GM21526 (cell line): ENCODE data around the gene MYCBP.

Source experiments
- ATAC-seq: cut with Tn5 transposase; IDR thresholded peaks from one replicate; pipeline ENCODE4 v1.9.1; 2021; ENCODE audit warnings: moderate library complexity; ENCODE audit not compliant: unreplicated experiment, low FRiP score

The MYCBP gene

GRCh38 chr1:38826886-38827285 lies 46.3 kb downstream of the MYCBP start:
- ATAC-seq: no peak

- ATAC-seq: no peak
Measured at GRCh38 chr1:38826262-38826661, 46.9 kb downstream of the MYCBP start.

DNA sequence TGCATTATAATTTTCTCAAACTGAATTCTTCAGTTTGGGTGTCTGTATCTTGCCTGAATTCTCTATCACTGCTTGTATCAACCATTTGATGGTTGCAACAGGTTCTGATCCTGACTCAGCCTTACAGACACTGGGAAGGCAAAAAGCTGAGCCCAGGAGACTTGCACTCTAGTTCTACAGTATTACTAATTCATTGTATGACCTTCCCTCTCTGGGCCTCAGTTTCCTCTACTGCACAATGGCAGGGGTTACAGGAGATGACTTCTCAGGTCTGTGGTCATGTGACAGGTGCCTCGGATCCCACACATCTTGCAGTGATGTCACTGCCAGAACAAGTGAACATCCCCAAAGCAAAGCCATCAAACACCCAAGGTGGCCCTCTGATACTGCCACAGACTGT lies 52.3 kb downstream of the MYCBP start:
- no peak for ATAC-seq

- no peak for ATAC-seq
Measured at GRCh38 chr1:38819516-38819915, 53.6 kb downstream of the MYCBP start.

DNA sequence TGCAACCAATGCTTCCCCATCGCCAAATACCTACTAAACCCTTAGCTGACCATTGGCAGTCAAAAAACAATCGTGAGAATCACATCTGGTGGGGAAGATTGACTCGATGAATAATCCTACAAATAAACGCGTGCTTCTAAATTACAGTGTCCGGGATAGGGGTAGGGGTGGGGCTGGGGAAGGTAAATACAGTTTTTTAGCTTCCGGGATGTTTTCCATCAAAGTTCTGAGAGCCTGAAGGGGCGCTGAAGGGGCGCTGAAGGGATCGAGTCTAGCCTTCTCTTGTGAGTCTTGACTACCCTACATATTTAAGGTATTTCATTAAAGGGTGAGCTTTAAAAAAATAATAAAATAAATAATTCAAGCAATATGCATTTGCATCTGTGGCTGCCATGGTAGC lies 54.1 kb downstream of the MYCBP start:
- ATAC-seq: no peak

- ATAC-seq: no peak
Measured at GRCh38 chr1:38818175-38818976, 54.8 kb downstream of the MYCBP start.

- ATAC-seq: no peak
Measured at GRCh38 chr1:38817267-38818174, 55.6 kb downstream of the MYCBP start.

- peak; percentile 82 for ATAC-seq
Measured at GRCh38 chr1:38815903-38816627, 57.1 kb downstream of the MYCBP start.

- ATAC-seq: no peak
Measured at GRCh38 chr1:38814984-38815464, 58.1 kb downstream of the MYCBP start.

GRCh38 chr1:38814444-38814983 lies 58.6 kb downstream of the MYCBP start:
- no peak for ATAC-seq

DNA sequence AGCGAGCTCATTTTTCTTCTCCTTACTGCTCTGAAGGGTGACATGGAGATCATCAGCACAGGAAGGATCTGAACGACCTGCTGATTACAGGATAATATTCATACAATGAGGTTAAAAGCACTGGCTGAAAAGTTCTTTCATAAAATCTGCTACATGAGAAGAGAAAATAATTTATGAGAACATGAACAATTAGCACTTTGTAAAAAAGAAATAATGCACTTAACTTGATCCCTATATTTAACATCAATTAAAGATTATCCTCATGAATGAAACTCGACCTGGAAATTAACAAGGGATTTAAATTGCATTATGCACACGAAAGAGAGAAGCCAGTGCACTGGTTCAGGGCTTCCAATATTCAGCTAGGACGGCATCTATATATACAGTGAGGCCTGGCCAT lies 60.2 kb downstream of the MYCBP start:
- no peak for ATAC-seq
